ENCODE measurements around the gene PKD1L1.

PKD1L1 gene

GRCh38 chr7:47962262-47962661, 14.0 kb upstream of the PKD1L1 start:
- 91 to 92% methylated on average over 3 of the region's 3 CpGs for WGBS, 2 experiments

DNA sequence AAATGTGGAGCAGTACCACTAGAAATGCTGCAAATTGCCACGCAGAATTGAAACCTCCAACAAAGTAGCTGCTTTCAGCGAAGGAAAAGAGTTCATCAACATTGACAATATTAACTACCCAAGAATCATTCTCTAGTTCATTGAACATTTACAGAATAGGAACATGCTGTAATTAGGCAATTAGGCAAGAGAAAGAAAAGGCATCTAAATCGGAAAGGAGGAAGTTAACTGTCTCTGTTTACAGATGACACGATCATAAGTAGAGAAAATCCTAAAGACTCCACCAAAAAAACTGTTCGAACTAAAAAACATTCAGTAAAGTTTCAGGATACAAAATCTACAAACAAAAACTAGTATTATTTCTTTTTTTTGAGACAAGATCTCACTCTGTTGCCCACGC, 8.9 kb upstream of the PKD1L1 start:
- no peaks in the 10 kb centered on the region for H3K9me3 ChIP-seq (ENCODE audit: control insufficient read depth, low read length)
- WGBS, 2 experiments = 77 to 81% methylated on average over 6 of the region's 6 CpGs
- peaks cover 20% of the 10 kb centered on the region for H3K36me3 ChIP-seq (ENCODE audit: control insufficient read depth, insufficient read depth, low read length)
- H3K4me3 ChIP-seq (ENCODE audit: insufficient read depth, low read depth, low read length) = no peak overlapping the region
- no peaks in the 10 kb centered on the region for H3K27me3 ChIP-seq (ENCODE audit: control insufficient read depth, insufficient read depth, low read length, poor library complexity, severe bottlenecking)
- H3K27ac ChIP-seq (ENCODE audit: insufficient read depth, low read depth, low read length, poor library complexity, severe bottlenecking) = no peak overlapping the region
- no peaks in the 10 kb centered on the region for H3K4me1 ChIP-seq (ENCODE audit: control insufficient read depth, insufficient read depth, low read length)

More at GRCh38 chr7:47962262-47962661, 14.0 kb upstream of the PKD1L1 start:
- Histone ChIP-seq H3K27me3 (ENCODE audit: control insufficient read depth, insufficient read depth, low read length, poor library complexity, severe bottlenecking) (no peaks in the 10 kb centered on the region), H3K27ac (ENCODE audit: insufficient read depth, low read depth, low read length, poor library complexity, severe bottlenecking) (no peak overlapping the region), H3K9me3 (ENCODE audit: control insufficient read depth, low read length) (no peaks in the 10 kb centered on the region), H3K36me3 (ENCODE audit: control insufficient read depth, insufficient read depth, low read length) (peaks cover 55% of the 10 kb centered on the region), H3K4me3 (ENCODE audit: insufficient read depth, low read depth, low read length) (no peak overlapping the region), H3K4me1 (ENCODE audit: control insufficient read depth, insufficient read depth, low read length) (no peaks in the 10 kb centered on the region)

- Histone ChIP-seq H3K27me3 (ENCODE audit: control insufficient read depth, insufficient read depth, low read length, poor library complexity, severe bottlenecking) (no peaks in the 10 kb centered on the region), H3K4me3 (ENCODE audit: insufficient read depth, low read depth, low read length) (no peak overlapping the region), H3K27ac (ENCODE audit: insufficient read depth, low read depth, low read length, poor library complexity, severe bottlenecking) (no peak overlapping the region), H3K36me3 (ENCODE audit: control insufficient read depth, insufficient read depth, low read length) (peaks cover 10% of the 10 kb centered on the region), H3K9me3 (ENCODE audit: control insufficient read depth, low read length) (no peaks in the 10 kb centered on the region), H3K4me1 (ENCODE audit: control insufficient read depth, insufficient read depth, low read length) (no peaks in the 10 kb centered on the region)
- WGBS, 2 experiments = 72 to 74% methylated on average over 6 of the region's 6 CpGs
Measured at GRCh38 chr7:47956220-47956619, 8.0 kb upstream of the PKD1L1 start.

DNA sequence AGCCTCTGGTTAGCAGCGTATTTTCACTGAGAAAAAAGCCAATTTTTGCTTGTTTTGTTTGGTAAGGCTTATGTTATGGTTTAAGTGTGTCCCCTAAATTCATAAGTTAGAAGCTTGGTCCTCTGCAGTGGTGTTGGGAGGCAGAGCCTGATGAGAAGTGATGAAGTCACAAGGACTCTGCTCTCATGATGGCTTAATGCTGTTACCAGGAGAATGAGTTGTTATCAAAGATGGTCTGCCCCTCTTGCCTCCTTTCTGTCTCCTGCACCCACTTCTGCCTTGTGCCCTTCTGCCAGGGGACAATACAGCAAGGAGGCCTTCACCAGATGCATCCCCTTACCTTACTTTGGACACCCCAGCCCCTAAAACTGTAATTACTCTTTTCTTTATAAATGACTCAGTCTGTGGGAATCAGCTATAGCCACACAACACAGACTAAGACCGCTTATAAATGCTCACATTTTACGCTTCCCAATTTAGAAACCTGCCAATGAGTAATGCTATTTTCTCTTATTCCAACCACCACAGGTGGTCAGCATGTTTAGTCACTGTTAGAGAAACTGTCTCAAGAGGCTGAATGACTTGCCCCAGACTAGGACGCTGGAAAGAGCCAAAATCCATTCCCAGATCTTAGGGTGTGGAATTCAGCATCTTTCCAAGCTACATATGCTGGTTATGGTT, 6.1 kb upstream of the PKD1L1 start:
- Histone ChIP-seq H3K27me3 (ENCODE audit: control insufficient read depth, insufficient read depth, low read length, poor library complexity, severe bottlenecking) (no peaks in the 10 kb centered on the region), H3K36me3 (ENCODE audit: control insufficient read depth, insufficient read depth, low read length) (peaks cover 4% of the 10 kb centered on the region), H3K9me3 (ENCODE audit: control insufficient read depth, low read length) (no peaks in the 10 kb centered on the region), H3K4me3 (ENCODE audit: insufficient read depth, low read depth, low read length) (no peak overlapping the region), H3K27ac (ENCODE audit: insufficient read depth, low read depth, low read length, poor library complexity, severe bottlenecking) (no peak overlapping the region), H3K4me1 (ENCODE audit: control insufficient read depth, insufficient read depth, low read length) (no peaks in the 10 kb centered on the region)
- 95% methylated on average over 4 of the region's 4 CpGs for WGBS, 2 experiments

- H3K27ac ChIP-seq (ENCODE audit: insufficient read depth, low read depth, low read length, poor library complexity, severe bottlenecking) = no peak overlapping the region
- H3K4me3 ChIP-seq (ENCODE audit: insufficient read depth, low read depth, low read length) = no peak overlapping the region
- 96 to 97% methylated on average over 4 of the region's 4 CpGs for WGBS, 2 experiments
- H3K4me1 ChIP-seq (ENCODE audit: control insufficient read depth, insufficient read depth, low read length) = no peaks in the 10 kb centered on the region
- no peaks in the 10 kb centered on the region for H3K9me3 ChIP-seq (ENCODE audit: control insufficient read depth, low read length)
- H3K36me3 ChIP-seq (ENCODE audit: control insufficient read depth, insufficient read depth, low read length) = peaks cover 4% of the 10 kb centered on the region
- H3K27me3 ChIP-seq (ENCODE audit: control insufficient read depth, insufficient read depth, low read length, poor library complexity, severe bottlenecking) = no peaks in the 10 kb centered on the region
Measured at GRCh38 chr7:47953822-47954221, 5.6 kb upstream of the PKD1L1 start.

- WGBS, 2 experiments = 87 to 90% methylated on average over 4 of the region's 4 CpGs
- Histone ChIP-seq H3K27ac (ENCODE audit: insufficient read depth, low read depth, low read length, poor library complexity, severe bottlenecking) (no peak overlapping the region), H3K27me3 (ENCODE audit: control insufficient read depth, insufficient read depth, low read length, poor library complexity, severe bottlenecking) (no peaks in the 10 kb centered on the region), H3K9me3 (ENCODE audit: control insufficient read depth, low read length) (no peaks in the 10 kb centered on the region), H3K4me1 (ENCODE audit: control insufficient read depth, insufficient read depth, low read length) (no peaks in the 10 kb centered on the region), H3K36me3 (ENCODE audit: control insufficient read depth, insufficient read depth, low read length) (peaks cover 4% of the 10 kb centered on the region), H3K4me3 (ENCODE audit: insufficient read depth, low read depth, low read length) (no peak overlapping the region)
Measured at GRCh38 chr7:47952224-47952623, 4.0 kb upstream of the PKD1L1 start.

- no peak overlapping the region for H3K4me3 ChIP-seq (ENCODE audit: insufficient read depth, low read depth, low read length)
- H3K4me1 ChIP-seq (ENCODE audit: control insufficient read depth, insufficient read depth, low read length) = no peaks in the 10 kb centered on the region
- H3K27ac ChIP-seq (ENCODE audit: insufficient read depth, low read depth, low read length, poor library complexity, severe bottlenecking) = no peak overlapping the region
- no peaks in the 10 kb centered on the region for H3K27me3 ChIP-seq (ENCODE audit: control insufficient read depth, insufficient read depth, low read length, poor library complexity, severe bottlenecking)
- no peaks in the 10 kb centered on the region for H3K9me3 ChIP-seq (ENCODE audit: control insufficient read depth, low read length)
- H3K36me3 ChIP-seq (ENCODE audit: control insufficient read depth, insufficient read depth, low read length) = peaks cover 4% of the 10 kb centered on the region
Measured at GRCh38 chr7:47951374-47951773, 3.1 kb upstream of the PKD1L1 start.

DNA sequence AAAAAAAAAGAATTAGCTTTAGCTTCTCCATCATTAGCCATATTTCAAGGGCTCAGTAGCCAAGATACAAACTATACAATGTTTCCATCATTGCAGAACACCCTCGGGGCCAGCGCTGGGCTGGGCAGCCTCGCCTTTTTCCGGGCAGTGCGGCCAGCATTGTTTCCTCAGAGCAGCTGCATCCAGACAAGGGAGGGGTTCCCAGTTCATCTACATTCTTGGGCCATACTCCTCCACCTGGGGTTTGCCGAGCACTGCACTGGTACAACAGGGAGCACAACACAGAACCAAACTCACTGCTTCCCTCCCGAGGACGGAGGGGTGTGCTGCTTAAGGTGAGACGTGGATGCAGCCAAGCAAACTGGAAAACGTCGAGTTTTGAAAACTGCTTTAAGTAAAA, 2.4 kb upstream of the PKD1L1 start:
- Histone ChIP-seq H3K4me3 (ENCODE audit: insufficient read depth, low read depth, low read length) (no peak overlapping the region), H3K27me3 (ENCODE audit: control insufficient read depth, insufficient read depth, low read length, poor library complexity, severe bottlenecking) (no peaks in the 10 kb centered on the region), H3K9me3 (ENCODE audit: control insufficient read depth, low read length) (no peaks in the 10 kb centered on the region), H3K4me1 (ENCODE audit: control insufficient read depth, insufficient read depth, low read length) (no peaks in the 10 kb centered on the region), H3K27ac (ENCODE audit: insufficient read depth, low read depth, low read length, poor library complexity, severe bottlenecking) (no peak overlapping the region), H3K36me3 (ENCODE audit: control insufficient read depth, insufficient read depth, low read length) (peaks cover under 1% of the 10 kb centered on the region)
- 75 to 79% methylated on average over 9 to 11 of the region's 11 CpGs for whole genome bisulfite sequencing, 2 experiments

GRCh38 chr7:47949703-47950102, 1.4 kb upstream of the PKD1L1 start:
- Histone ChIP-seq H3K27ac (ENCODE audit: insufficient read depth, low read depth, low read length, poor library complexity, severe bottlenecking) (no peak overlapping the region), H3K9me3 (ENCODE audit: control insufficient read depth, low read length) (no peaks in the 10 kb centered on the region)

DNA sequence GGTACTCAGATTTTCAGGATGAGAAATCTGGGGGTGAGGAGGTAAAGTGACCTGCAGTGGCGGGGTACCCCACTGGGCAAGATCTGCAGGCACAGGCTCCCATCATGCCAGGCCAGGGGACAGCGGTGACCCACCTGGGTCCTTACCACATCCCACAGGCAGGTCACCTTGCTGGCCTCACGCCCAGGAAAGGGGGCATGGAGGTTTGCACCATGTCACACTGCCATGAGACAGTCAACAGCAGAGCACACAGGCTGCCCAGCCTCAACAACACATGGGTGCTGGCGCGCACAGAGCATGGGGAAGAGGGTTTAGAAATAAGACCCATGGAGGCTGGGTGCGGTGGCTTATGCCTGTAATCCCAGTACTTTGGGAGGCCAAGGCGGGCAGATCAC, 914 bp downstream of the PKD1L1 start:
- Histone ChIP-seq H3K4me3 (ENCODE audit: insufficient read depth, low read depth, low read length) (no peak overlapping the region), H3K4me1 (ENCODE audit: control insufficient read depth, insufficient read depth, low read length) (no peaks in the 10 kb centered on the region), H3K27me3 (ENCODE audit: control insufficient read depth, insufficient read depth, low read length, poor library complexity, severe bottlenecking) (no peaks in the 10 kb centered on the region), H3K36me3 (ENCODE audit: control insufficient read depth, insufficient read depth, low read length) (no peaks in the 10 kb centered on the region), H3K9me3 (ENCODE audit: control insufficient read depth, low read length) (no peaks in the 10 kb centered on the region), H3K27ac (ENCODE audit: insufficient read depth, low read depth, low read length, poor library complexity, severe bottlenecking) (no peak overlapping the region)
- WGBS, 2 experiments = 92 to 98% methylated on average over 7 of the region's 7 CpGs

More at GRCh38 chr7:47949703-47950102, 1.4 kb upstream of the PKD1L1 start:
- no peaks in the 10 kb centered on the region for H3K4me1 ChIP-seq (ENCODE audit: control insufficient read depth, insufficient read depth, low read length)
- 91 to 95% methylated on average over 4 of the region's 4 CpGs for WGBS, 2 experiments
- H3K36me3 ChIP-seq (ENCODE audit: control insufficient read depth, insufficient read depth, low read length) = no peaks in the 10 kb centered on the region
- H3K4me3 ChIP-seq (ENCODE audit: insufficient read depth, low read depth, low read length) = no peak overlapping the region
- no peaks in the 10 kb centered on the region for H3K27me3 ChIP-seq (ENCODE audit: control insufficient read depth, insufficient read depth, low read length, poor library complexity, severe bottlenecking)
